GM21529 (cell line): ENCODE results near the gene JMJD4.
"Not testable (repeated sequence)": the region's sequence is repeated elsewhere in the genome, so short reads cannot be mapped to it uniquely, and the experiment has no call there.

ENCODE experiments used
- ATAC-seq: cut with Tn5 transposase; IDR thresholded peaks from one replicate; pipeline ENCODE4 v1.9.1; 2021; ENCODE audit not compliant: unreplicated experiment

JMJD4 gene

DNA sequence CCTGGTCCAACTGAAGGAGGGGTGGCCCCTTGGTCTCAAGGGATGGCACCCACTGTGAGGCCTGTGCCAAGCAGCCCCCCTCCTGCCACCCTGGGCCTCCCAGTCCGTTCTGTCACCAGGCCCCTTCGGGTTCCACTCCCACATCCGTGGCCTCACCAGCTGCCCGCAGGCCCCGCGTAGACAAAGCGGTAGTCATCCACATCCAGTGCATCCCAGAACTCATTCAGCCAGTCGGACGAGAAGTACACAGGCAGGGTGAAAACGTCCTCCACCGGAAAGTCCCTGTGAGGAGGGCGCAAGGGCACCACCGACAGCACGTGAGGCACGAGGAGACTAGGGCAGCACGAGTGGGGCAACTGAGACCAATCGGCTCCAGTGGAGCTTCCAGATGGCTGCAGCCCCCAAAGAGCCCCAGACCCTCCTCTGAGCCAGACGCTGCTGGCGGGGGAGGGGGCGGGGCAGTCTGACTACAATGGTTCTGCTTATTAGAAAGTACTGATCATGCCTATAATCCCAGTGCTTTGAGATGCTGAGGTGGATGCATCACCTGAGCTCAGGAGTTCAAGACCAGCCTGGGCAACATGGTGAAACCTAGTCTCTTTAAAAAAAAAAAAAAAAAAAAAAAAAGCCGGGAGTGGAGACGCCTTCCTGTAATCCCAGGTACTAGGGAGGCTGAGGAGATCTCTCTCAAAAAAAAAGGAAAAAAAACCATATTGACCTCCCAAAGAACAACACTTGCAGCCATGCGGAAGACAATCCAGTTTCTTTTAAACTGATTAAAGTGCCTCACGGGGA, 1.2 kb downstream of the JMJD4 start:
- no peak for ATAC-seq

DNA sequence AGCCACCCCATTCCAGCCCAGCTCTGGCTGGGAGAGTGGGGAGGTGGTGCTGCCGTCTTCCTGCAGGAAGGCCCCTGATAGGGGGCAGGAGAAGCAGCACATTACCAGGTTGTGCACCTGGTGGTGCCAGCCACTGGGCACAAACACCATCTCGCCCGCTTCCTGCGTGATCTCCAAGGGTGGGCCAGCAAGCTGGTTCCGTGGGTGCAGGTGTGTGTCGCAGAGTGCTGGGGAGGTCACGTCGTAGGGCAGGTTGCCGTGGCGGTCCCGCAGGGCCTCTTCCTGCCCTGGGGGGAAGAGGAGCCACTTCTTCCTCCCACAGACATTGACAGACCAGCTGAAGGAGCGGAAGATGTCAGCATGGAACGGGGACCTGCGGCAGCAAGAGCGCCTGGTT, 1.8 kb downstream of the JMJD4 start:
- ATAC-seq, result no peak

DNA sequence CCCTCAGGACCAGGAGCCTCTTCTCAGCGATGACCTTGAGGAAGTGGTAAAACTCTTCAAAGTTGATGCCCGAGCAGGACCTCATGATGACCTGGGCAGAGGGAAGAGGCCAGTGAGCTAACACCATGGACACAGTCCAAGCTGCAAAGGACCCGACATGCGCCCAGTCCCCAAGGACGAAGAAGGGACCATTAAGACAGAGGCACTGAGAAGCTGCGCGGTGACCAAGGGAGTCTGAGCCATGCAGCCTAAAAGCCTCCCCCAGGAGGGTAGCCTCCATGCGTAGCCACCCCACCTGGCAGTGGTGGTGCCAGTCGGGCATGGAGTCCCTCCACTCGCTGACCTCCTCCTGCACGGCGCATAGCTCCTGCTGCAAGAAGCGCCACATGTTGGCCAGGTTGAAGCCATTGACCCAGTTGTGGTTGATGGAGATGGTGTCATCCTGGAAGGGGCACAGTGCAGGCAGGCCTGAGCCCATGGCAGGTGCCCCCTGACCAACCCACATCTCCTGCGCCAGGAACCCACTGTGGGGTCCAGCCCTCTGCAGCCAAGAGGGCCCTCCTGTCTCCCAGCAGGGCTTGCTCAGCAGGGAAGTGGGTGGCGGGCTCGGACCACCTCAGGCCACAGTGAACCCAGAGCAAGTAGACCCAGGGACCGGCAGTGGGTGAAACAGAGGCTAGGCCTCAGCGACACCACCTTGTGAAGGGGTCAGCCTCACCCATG, 2.4 kb downstream of the JMJD4 start:
- ATAC-seq, result no peak

DNA sequence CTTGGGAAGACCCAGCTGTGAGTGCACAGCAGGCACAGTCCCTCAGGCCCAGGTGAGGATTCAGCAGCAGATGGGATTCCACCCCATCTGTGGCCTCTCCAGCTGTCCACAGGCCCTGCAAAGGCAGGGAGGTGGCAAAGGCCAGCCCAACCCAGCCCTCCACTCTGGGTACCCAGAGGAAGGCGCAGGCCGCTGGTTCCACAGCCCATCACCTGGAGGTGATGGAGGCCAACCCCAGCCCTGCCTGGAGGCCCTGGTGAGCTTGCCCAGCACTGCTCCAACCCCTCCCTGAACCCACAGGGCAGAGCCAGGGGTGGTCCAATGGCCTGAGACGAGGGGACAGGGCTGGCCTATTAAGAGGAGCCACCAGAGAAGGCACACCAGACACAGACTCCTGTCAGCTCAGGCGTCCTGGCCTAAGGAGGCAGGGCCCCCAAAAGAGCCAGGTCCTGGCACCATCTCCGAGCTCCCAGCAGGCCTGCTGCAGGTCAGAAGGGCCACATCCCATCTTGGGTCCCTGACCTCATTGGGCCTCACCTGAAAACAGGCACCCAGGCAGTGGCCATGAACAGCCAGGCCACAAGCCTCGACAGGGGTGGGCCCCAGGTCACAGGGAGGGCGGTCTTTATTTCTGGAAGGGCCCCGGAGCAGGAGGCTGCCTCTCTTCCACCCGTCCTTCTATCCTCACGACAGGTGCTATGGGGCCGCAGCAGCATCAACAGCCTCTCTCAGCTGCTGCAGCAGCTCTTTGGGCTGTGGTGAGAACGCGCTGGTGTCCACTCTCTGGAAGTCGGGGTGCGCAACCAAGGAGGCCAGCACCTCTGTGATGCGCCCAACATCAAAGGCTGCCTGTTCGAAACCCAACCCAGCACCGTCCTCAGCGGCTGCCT, 3.2 kb downstream of the JMJD4 start:
- ATAC-seq, result no peak

DNA sequence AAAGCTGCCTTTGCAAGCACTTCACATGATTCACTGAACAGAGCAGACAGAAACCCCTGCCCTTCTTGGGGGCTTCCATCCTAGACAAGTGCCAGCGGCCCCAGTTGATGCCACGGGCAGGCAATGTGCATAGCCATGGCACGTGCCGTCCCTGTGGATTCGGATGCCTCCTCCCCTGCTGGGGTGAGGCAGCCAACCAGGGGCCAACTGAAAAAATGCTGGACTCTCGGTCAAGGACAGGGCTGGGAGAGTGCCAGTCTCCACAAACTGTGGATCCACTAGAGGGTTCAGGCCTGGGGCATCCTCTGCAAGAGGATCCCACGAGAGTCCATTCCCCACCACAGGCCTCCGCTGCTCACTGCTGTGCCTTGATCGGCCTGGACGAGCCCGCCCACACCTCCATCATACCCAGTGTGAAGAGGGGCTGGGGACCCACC, 3.8 kb downstream of the JMJD4 start:
- no peak for ATAC-seq

DNA sequence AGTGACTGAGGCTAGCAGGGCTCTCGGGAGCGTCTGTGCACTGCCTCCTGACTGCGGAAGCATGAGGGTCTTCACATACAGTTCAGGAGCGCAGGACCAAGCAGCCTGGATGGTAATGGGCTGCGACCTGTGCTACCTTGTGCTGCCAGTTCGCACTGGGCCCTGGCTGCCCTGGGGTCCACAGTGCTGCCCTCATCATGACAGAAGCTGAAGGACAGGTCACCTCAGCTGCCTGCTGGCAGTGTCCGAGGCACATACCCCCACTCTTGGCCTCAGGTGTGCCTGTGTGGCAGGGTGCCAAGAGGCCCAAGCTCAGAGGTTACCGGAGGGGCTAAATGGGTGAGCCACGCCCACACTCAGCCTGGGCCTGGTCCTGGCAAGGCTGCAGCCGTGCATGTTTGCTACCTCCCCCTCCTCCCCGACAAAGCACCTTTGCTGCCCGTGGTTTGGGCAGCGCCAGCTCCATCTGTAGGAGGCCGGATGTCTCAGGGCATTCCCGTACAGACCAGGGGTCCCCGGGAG, 4.4 kb downstream of the JMJD4 start:
- ATAC-seq, result no peak

DNA sequence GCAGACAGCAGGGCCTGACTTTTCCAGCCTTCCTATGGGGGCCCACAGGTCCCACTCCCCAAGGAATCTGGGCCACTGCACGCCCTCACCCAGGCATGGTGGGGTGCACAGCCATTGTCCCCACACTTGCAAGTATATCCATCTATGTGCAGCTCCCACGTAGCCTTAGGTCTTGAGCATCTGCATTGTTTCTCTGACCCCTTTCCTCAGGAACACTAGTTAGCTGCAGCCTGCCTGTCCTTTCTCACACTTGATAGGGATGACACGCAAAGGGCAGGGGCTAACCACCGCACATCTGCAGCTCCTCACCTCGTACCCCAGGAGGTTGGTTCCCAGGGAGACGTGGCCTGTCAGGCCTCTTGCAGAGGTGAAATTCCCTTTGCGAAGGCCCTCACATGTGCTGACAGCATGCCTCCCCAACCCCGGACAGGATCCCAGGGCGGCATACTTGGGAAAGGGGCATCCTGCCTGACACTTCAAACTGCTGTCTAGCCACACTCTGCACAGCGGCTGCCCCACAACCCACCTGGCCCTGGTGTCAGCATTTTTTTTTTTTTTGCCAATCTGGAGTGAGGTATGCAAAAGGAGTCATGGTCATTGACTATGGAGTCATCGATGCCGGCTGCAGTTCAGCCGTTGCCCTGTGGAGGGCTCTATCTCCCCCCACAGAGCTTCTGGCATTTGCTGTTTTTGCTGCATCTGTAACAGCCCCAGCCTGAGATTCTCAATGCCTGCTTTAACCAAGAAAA, 5.0 kb downstream of the JMJD4 start:
- ATAC-seq, result no peak

DNA sequence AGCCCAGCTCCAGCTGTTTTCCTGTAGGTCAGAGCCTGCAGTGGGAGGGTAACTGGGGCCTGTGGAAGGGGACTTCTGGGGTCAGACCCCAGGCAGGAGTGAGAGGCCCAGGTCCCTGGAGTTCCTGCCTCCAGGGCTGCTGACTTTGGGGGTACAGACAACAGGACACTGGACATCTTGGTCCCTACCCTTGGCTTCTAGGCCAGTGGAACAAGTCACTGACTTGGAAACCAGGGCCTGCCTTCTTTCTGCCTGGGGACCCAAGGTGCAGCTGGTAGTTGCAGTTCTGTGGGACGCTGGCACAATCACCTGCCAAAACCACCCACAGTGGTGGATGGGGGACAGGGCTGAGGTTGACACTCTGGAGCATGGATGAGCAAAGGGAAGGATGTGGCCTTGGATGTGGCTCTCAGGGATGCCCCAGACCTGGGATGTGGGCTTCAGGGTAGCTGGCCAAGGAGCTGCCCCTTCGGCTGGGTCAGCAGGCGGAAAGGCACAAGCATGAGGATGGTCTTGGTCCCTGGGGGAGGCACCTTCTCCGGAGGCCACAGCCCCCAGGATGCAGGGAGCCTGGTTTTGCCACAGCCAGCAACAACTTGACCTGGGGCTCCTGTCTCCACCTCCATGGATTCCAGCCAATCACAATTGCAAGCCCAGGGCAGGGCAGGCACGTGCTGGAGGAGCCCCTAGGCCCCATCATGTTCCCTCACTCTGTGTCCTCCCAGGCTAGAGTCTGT, 5.8 kb downstream of the JMJD4 start:
- ATAC-seq, result no peak

DNA sequence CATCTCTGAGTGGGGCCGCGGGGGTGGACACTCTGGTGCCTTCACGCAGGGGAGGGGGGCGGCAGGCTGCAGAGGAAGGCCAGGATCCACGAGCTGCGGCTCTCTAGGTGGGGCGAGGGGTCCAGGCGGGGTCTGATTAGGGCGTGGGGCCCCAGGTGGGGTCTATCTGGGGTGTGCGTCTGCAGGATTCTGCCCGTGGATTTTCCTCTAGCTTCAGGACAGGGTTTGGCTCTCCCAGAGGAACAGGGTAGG, 6.3 kb downstream of the JMJD4 start:
- peak; percentile 3 for ATAC-seq

DNA sequence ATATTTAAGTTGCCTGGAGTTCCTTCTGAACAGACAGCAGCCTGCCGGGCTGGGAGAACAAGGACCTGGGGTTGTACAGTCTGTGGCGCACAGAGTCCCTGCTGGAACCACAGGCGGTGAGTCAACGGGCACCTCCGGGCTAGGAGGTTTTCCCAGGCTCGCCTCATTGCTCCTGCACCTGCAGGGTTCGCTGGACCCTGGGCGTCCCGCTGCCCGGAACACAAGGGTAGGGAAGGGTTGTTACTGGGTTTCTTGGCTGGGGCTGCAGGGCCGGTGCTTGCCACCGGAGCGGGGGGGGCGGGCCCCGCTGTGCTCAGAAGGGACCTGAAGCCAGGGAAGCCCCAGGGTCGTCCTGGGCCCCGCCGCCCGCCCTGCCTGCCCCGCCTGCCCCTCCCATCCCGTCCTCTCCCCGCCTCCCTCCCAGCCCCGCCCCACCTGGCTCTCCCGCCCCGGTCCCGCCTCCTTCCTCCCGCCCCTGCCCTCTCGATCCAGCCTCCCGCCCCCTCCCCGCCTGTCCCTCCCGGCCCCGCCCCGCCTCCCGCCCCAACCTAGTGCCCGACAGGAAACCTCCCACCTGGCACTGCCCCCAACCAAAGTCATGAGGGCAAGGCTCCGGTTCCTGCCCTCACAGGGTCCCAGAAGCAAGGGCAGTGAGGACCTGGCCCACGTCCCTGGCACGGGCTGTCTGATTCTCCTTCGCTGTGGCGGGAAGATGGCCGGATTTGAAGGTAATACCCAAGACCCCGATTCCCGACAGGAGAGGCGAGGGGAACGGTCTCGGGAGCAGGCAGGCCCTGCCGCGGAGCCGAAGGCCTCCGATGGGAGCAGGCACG, 6.8 kb downstream of the JMJD4 start:
- ATAC-seq, result peak; percentile 40

DNA sequence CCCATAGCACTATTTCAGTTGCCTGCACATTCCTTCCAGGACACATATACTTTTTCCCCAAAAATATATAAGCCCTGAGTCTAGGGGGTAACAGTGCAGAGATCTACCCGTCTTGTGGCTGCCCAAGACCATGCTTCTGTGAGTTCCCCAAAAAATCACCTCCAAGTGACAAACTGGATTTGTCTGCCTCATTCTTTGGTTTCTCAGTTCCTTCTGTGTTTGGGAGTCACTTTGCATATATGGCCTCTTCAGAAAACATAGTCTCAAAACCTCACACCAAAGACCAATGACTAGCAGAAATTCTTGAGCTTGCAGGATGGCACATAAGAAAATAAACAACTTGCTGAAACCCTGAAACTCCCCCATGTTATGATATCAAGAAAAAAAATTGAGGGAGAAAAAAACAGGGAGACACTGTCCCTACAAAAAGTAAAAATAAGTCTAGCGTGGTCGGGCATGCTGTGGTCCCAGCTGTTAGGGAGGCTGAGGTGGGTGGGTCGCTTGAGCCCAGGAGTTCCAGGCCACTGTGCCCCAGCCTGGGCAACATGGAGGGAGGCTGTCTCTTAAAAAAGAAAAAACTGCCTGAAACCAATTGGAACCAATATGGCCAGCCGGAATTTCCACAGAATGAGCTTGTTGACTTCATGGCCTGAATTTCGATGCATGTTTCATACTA, 8.0 kb downstream of the JMJD4 start:
- no peak for ATAC-seq

DNA sequence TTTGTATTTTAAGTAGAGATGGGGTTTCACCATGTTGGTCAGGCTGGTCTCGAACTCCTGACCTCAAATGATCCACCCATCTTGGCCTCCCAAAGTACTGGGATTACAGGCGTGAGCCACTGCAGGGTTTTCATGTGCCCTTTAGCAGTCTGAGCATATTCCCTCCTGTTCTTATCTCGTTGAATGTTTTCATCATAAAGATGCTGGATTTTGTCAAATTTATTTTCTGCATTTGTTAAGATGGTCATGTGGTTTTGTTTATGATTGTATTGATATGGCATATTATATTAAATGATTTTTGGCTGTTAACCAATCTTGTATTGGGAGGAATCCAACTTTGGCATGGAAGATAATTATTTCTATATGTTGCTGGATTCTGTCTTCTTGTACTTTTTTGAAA, 8.8 kb downstream of the JMJD4 start:
- ATAC-seq, result no peak

DNA sequence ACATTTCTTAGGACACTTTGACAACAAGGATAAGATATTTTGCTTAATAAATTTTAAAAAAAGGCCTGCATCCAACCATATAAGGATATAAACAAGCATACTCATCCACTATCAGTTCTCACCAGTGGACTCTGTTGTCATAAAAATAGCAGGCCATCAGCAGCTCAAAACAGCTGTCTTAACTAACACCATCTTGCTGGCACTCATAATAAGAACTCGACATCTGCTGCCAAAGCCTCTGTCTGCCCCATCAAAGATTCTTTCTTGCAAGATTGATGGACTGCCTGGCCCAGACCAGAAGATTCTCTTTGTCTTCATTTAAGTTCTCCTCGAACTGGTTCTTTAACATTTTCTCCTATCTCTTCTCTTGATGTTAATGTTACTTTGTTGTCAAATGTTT, 10.1 kb downstream of the JMJD4 start:
- ATAC-seq, result no peak

DNA sequence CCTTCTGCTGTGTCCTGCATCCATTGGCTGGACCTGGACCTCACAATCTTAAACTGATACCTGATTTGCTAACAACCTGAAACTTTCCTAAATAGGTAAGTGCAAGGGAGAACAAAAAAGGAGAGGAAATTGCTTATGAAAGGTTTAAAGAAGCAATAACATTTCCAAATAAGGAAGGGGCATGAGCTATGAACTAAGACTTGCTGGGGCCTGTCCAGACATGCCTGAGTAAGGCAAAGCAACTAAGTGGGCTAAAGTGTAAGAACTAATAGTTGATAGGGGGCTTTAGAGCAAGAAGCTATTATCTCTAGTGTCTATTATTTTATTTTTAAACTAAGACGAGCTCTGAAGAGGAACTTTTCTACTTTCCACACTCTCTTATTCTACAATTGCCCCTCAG, 11.6 kb downstream of the JMJD4 start:
- no peak for ATAC-seq

DNA sequence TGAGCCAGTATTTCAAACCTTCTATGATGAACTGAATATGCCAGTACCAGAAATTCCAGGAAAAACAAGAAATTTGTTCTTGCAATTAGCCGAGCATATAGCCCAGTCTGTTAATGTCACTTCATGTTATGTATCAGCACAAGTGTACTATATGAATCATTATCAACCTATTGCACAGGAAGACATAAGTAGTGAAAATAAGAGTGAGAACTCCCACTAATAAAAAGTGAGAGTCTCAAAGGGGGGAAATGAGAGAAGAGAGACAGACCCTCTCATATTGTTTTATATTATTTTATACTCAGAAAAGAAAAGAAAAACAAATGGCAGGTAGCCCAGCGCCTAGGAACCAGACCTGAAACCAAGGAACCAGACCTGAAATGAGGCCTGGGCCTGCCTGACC, 16.2 kb downstream of the JMJD4 start:
- no peak for ATAC-seq

DNA sequence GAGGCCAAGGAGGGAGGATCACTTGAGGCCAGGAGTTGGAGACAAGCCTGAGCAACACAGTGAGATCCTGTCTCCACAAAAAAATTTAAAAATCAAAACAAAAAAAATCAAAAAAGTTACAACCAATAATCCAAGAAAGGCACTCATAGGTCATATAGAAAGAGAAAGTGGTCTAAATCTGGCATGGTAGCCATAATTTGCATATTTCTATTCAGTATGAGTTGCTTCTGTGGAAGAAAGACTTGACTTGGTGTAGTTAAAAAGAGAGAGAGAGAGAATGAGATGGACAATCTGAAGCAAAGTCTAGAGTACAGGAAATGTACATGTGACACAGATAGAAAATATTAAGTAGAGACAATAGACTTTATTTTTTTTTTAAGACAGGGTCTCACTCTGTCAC, 22.5 kb downstream of the JMJD4 start:
- ATAC-seq, result peak; percentile 83

DNA sequence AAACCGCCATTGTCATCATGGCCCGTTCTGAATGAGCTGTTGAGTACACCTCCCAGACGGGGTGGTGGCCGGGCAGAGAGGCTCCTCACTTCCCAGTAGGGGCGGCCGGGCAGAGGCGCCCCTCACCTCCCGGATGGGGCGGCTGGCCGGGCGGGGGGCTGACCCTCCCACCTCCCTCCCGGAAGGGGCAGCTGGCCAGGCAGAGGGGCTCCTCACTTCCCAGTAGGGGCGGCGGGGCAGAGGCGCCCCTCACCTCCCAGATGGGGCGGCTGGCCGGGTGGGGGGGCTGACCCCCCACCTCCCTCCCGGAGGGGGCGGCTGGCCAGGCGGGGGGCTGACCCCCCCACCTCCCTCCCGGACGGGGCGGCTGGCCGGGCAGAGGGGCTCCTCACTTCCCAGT, 24.6 kb downstream of the JMJD4 start:
- ATAC-seq, result not testable (repeated sequence)

DNA sequence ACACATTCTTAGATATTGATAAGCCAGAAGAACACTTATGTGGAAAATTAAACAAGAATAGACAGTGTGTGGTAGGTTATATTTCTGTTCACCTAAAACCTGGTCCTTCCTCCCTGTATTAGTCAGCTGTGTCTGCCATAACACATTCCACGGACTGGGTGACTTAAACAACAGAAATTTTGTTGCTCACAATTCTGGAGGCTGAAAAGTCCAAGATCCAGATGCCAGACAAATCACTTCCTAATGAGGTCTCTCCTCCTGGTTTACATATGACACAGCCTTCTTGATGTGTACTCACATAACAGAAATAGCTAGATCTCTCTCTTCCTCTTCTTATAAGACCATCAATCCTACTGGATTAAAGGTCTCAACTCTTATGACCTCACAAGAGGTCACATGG, 25.7 kb downstream of the JMJD4 start:
- no peak for ATAC-seq

DNA sequence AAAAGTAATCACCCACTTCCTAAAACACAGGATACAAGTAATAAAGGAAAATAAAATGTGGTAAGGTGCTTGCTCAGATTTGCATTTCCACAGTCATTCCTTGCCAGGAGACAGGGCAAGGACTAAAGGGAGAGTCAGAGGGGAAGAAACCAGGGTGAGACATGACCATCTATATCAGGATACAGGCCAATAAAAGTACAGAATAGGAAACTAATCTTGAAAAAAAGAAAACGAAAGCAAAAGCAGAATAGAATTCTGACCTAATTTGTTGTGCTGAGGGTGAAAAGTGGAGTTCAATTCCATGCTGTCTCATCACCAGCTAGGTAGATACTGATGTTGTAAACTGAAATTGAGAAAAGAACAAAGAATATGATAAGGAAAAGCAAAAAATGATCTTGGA, 27.3 kb downstream of the JMJD4 start:
- ATAC-seq, result no peak
